OCI-LY7 (cell line): Measurements from ENCODE around the gene ZSCAN26. TPM values are rescaled to one million over a fixed set of nuclear protein-coding genes. Genes with fewer than 3 reads are reported as not detected.

ENCODE experiments used
- BruUV-seq: library from RNA; stranded (reverse); fragments of 400-500 nt; replicated peaks from 2 replicates; lab custom pipeline; 2021; lab: Mats Ljungman, UMichigan
- CTCF ChIA-PET: fragments of 300-600 bp; sonication (Branson Sonifier 250); formaldehyde crosslinking; loops from one replicate; lab custom pipeline; 2022; ENCODE audit warnings: antibody characterized with exemption; ENCODE audit not compliant: unreplicated experiment; lab: Charles Lee
- POLR2A ChIA-PET: fragments of 300-600 bp; sonication (Branson Sonifier 250); formaldehyde crosslinking; loops from one replicate; lab custom pipeline; 2022; ENCODE audit warnings: antibody characterized with exemption; lab: Charles Lee
- DNase-seq: peaks from one replicate; pipeline ENCODE4 v3.0.0-alpha.2; 2015; ENCODE audit warnings: low spot score
- H2AFZ ChIP-seq: fragments of 200-600 bp; sonication (generic), shearing (Covaris generic); 2 replicates; pipeline ENCODE4 v1.6.1; 2014; ENCODE audit warnings: mild to moderate bottlenecking, antibody characterized with exemption, low read length, moderate library complexity
- H3K27ac ChIP-seq: fragments of 200-600 bp; sonication (generic); 2 replicates; pipeline ENCODE4 v1.5.1; 2014; ENCODE audit warnings: mixed run types, low read depth, mild to moderate bottlenecking, moderate library complexity, low read length, inconsistent platforms; ENCODE audit not compliant: poor library complexity, severe bottlenecking
- H3K36me3 ChIP-seq: fragments of 200-600 bp; sonication (generic); 2 replicates; pipeline ENCODE4 v1.6.1; 2014; ENCODE audit warnings: mild to moderate bottlenecking, antibody characterized with exemption, low read length, moderate library complexity, mixed read lengths; ENCODE audit not compliant: insufficient read depth
- H3K4me1 ChIP-seq: fragments of 200-600 bp; sonication (generic); 2 replicates; pipeline ENCODE4 v1.5.1; 2014; ENCODE audit warnings: mild to moderate bottlenecking, low read length; ENCODE audit not compliant: insufficient read depth, poor library complexity, severe bottlenecking
- H3K4me2 ChIP-seq: fragments of 200-600 bp; sonication (generic); 2 replicates; pipeline ENCODE4 v1.6.1; 2014; ENCODE audit warnings: mild to moderate bottlenecking, low read length
- H3K4me3 ChIP-seq: fragments of 200-600 bp; sonication (generic); 2 replicates; pipeline ENCODE4 v1.5.1; 2014; ENCODE audit warnings: mild to moderate bottlenecking, low read depth, low read length; ENCODE audit not compliant: poor library complexity, severe bottlenecking
- H3K79me2 ChIP-seq: fragments of 200-600 bp; sonication (generic); 2 replicates; pipeline ENCODE4 v1.6.1; 2016; ENCODE audit warnings: low read depth, mild to moderate bottlenecking, low read length, moderate library complexity, mixed read lengths; ENCODE audit not compliant: insufficient read depth
- H3K9me2 ChIP-seq: fragments of 200-600 bp; sonication (generic); 2 replicates; pipeline ENCODE4 v1.6.1; 2016; ENCODE audit warnings: mild to moderate bottlenecking, low read length, mixed read lengths; ENCODE audit not compliant: insufficient read depth
- H3K9me3 ChIP-seq: fragments of 200-600 bp; sonication (generic); 2 replicates; pipeline ENCODE4 v1.6.1; 2014; ENCODE audit warnings: mild to moderate bottlenecking, mixed run types, low read length, mixed read lengths
- H4K20me1 ChIP-seq: fragments of 200-600 bp; sonication (generic); 2 replicates; pipeline ENCODE4 v1.6.1; 2014; ENCODE audit warnings: mild to moderate bottlenecking, antibody characterized with exemption, low read length, moderate library complexity, mixed read lengths; ENCODE audit not compliant: insufficient read depth
- CTCF ChIP-seq: fragments of 200-600 bp; sonication (generic); conservative IDR thresholded peaks from 2 replicates; pipeline ENCODE4 v1.5.1; 2014; ENCODE audit warnings: mild to moderate bottlenecking, antibody characterized with exemption, low read length, moderate library complexity, mixed read lengths
- EZH2phosphoT487 ChIP-seq: fragments of 200-600 bp; sonication (generic); IDR thresholded peaks from 2 replicates; pipeline ENCODE4 v1.6.1; 2018; ENCODE audit warnings: low read depth, borderline replicate concordance, mild to moderate bottlenecking, mixed run types, antibody characterized with exemption, low read length, moderate library complexity, mixed read lengths
- intact Hi-C: fragments of 100-400 bp; cut with micrococcal nuclease; formaldehyde crosslinking; loops from one replicate; pipeline ENCODE4 v1.10.0; 2022; ENCODE audit not compliant: unreplicated experiment
- total RNA-seq, 2 experiments: library from RNA; depleted of rRNA in 1 of 2; stranded (reverse); fragments of >200 nt in 1 of 2; shearing (Covaris generic) in 1 of 2; gene quantifications; 2 replicates each; pipeline ENCODE4 v1.2.3, GENCODE V29; 2014 to 2022

The ZSCAN26 gene
- total RNA-seq, 2 experiments from 2014 or later: 2.8 to 6.8 TPM

- Histone ChIP-seq H4K20me1 (0 out of 2 replicates have a peak, but pooled peaks cover 4% of the 10 kb centered on the region), H3K4me2 (no peak overlapping the region), H3K36me3 (peaks cover 6% of the 10 kb centered on the region; the same call in 1 of the 2 replicates), H3K9me3 (peaks cover 4% of the 10 kb centered on the region; the same call in 1 of the 2 replicates), H3K27ac (no peak overlapping the region), H2AFZ (no peak overlapping the region), H3K4me1 (peaks cover 21% of the 10 kb centered on the region), H3K9me2 (no peaks in the 10 kb centered on the region), H3K79me2 (peaks cover 16% of the 10 kb centered on the region), H3K4me3 (no peak overlapping the region)
- TF ChIP-seq CTCF: no peak
- no peak for TF ChIP-seq EZH2phosphoT487
- no peak for DNase-seq
- CTCF ChIA-PET: no interaction called here
- no TSS peak for BruUV-seq
- intact Hi-C loops: loop anchor here (5.0 kb wide), 1 partner anchor 98 kb away; no protein-coding TSS in a partner anchor
- POLR2A ChIA-PET: interaction anchor here (0.5 to 3.0 kb wide), 4 partner anchors 13 to 116 kb away, joined by 3 to 24 read pairs (median 9); partner anchors contain the start of gene ZSCAN26
Observed at GRCh38 chr6:28254121-28254519, 12.8 kb upstream of the ZSCAN26 start.

GRCh38 chr6:28257042-28257441, 9.9 kb upstream of the ZSCAN26 start:
- no peak for DNase-seq
- BruUV-seq: no TSS peak
- no peak overlapping the region for H3K4me2 ChIP-seq
- no peaks in the 10 kb centered on the region for H3K79me2 ChIP-seq
- no peaks in the 10 kb centered on the region for H3K36me3 ChIP-seq
- CTCF ChIA-PET: no interaction called here
- no peak overlapping the region for H3K4me3 ChIP-seq
- H4K20me1 ChIP-seq: no peaks in the 10 kb centered on the region
- TF ChIP-seq CTCF (no peak), EZH2phosphoT487 (no peak)
- POLR2A ChIA-PET: no interaction called here
- H3K27ac ChIP-seq: no peak overlapping the region
- no peaks in the 10 kb centered on the region for H3K9me2 ChIP-seq
- intact Hi-C loops: no loop called here
- no peak overlapping the region for H2AFZ ChIP-seq
- H3K9me3 ChIP-seq: peaks cover 4% of the 10 kb centered on the region; the same call in 1 of the 2 replicates
- peaks cover 10% of the 10 kb centered on the region for H3K4me1 ChIP-seq

GRCh38 chr6:28258877-28259777, 7.8 kb upstream of the ZSCAN26 start, which contains the start of gene NKAPL:
Gene NKAPL (plus strand): TSS chr6:28259297. CDS start chr6:28259372, 75 bp downstream.
- no peak within 1 kb of the TSS for H3K27ac ChIP-seq
- H3K79me2 ChIP-seq: no peaks in the 10 kb centered on the region
- no peaks in the 10 kb centered on the region for H3K4me1 ChIP-seq
- H3K9me3 ChIP-seq: no peaks in the 10 kb centered on the region
- H4K20me1 ChIP-seq: no peaks in the 10 kb centered on the region
- no peak within 1 kb of the TSS for H3K4me2 ChIP-seq
- no peaks in the 10 kb centered on the region for H3K36me3 ChIP-seq
- ChIA-PET CTCF (no interaction called here), POLR2A (no interaction called here)
- H2AFZ ChIP-seq: no peak within 1 kb of the TSS
- BruUV-seq: no TSS peak
- no peaks in the 10 kb centered on the region for H3K9me2 ChIP-seq
- intact Hi-C loops: no loop called here
- TF ChIP-seq EZH2phosphoT487: no peak
- TF ChIP-seq CTCF: no peak
- no peak for DNase-seq
- H3K4me3 ChIP-seq: no peak within 1 kb of the TSS
